Retina (tissue), 1 donor: ENCODE results near the gene POLR2L.

ENCODE experiments used
- DNase-seq: peaks from one replicate; pipeline ENCODE4 v3.0.0-alpha.2; 2016

The POLR2L gene

GRCh38 chr11:842370-843002 is at the start of gene POLR2L, which contains the start of gene TSPAN4:
TSS of gene POLR2L (minus strand) at chr11:842529. CDS start at chr11:842508, 21 bp downstream.
TSS of gene TSPAN4 (plus strand) at chr11:842852. CDS start at chr11:850305, 7,453 bp downstream.
- peak; percentile 96 for DNase-seq

DNA sequence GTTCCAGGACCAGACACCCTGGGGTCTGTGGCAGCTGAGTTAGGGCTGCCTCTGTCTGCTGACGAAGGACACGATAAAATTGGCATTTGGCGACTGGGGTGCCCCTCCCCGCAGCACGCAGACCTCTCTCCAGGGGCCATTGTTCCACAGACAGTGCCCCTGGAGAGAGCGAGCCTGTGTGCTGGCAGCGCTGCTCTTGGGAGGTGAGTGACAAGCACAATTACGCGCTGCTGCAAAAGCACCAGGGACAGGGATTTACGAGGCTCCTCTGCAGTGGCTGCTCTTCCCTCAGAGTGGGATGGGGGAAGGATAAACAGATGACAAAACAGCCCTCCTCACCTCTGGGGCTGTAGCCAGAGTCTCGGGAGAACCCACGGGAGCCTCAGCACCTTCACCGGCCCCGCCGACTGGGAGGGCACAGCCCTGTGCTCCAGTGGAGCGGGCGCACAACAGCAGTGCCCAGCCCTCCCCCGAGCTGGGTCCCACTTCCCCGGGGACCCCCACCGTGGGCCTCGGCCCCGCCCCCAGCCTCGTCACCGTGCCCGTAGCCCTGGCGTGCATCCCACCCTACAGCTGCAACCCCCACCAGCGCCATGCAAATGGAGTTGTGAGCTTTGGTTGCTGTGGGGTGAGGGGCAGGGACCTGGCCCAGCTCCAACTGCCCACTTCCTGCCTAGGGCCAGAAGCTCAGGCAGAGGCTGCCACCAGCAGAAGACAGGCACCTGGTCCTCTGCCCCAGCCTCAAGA is 48.6 kb upstream of the POLR2L start:
- peak; percentile 44 for DNase-seq

DNA sequence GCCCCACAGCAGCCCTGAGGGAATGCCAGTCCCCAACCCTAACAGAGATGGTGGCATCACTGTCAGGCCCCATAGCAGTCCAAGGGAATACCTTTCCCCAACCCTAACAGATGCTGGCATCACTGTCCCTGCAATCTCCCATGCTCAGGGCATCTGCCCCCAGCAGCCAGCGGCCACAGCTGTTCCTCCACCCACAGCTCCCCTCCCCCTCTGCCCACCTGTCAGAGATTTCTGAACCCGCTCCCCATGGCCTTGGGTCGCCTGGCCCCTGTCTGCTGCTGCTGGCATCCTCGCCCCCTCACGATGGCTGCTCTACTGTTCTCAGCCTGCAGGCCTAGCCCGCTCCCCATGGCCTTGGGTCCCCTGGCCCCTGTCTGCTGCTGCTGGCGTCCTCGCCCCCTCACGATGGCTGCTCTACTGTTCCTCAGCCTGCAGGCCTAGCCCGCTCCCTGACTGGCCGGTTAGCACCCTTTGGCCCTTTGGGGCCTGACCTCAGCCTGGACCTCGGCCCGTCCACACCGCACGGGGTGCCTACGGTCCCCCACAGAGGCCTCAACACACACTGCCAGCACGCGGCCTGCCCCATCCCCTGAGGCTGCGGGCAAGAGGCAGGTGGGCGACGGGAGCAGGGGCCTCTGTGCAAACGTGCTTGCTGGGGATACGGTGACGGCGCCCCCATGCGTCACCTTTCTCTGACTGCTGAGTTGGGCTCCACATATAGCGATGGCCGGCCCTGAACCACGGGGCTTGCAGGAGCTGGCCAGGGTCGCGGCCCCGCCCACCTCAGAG is 47.6 kb upstream of the POLR2L start:
- DNase-seq = no peak

DNA sequence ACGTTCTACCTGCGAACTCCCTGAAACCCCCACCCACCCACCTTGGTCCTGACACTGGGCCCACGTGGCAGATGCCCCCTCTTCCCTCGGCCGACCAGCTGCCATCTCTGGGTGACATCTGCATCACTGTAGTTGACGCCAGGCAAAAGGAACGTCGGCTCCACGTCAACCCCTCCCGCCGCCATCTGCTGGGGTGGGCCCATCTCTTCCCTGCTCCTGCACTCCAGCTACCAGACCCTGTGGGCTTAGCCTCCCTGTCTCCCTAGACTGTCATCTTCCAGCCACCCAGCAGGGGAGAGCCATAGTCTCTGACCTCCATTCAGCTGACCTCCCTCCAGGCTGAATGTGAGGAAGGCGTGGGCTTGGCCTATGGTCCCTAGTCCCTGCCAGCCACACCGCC is 46.9 kb upstream of the POLR2L start:
- DNase-seq = no peak

- no peak for DNase-seq
Observed at GRCh38 chr11:888310-889212, 46.2 kb upstream of the POLR2L start.

GRCh38 chr11:887589-887988 is 45.3 kb upstream of the POLR2L start:
- no peak for DNase-seq

- DNase-seq = no peak
Observed at GRCh38 chr11:886568-886967, 44.2 kb upstream of the POLR2L start.

DNA sequence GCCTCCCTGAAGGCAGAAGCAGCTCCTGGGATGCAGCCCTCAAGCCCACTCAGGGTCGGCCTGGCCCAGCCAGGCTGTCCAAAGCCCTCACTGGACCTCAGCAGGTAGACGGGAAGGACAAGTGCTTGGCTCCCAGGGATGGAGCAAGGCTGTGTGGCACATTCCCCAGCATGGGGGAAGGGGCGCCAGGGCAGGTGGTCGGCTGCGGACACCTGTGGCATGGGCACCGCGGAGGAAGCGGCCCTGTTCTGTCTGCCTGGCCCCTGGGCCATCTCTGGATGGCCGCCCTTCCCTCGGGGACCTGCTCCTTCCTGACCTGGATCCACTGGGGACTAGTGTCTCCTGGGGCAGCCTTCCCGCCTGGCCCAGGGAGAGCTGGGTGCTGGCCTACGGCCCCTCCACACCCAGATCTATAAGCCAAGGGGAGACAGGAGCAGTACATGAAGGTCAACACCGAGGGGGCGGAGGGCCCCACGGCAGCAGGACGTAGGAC is 42.3 kb upstream of the POLR2L start:
- DNase-seq = no peak

GRCh38 chr11:883527-883926 is 41.2 kb upstream of the POLR2L start:
- no peak for DNase-seq

- no peak for DNase-seq
Observed at GRCh38 chr11:882596-882995, 40.3 kb upstream of the POLR2L start.

GRCh38 chr11:880447-880846 is 38.1 kb upstream of the POLR2L start:
- no peak for DNase-seq

DNA sequence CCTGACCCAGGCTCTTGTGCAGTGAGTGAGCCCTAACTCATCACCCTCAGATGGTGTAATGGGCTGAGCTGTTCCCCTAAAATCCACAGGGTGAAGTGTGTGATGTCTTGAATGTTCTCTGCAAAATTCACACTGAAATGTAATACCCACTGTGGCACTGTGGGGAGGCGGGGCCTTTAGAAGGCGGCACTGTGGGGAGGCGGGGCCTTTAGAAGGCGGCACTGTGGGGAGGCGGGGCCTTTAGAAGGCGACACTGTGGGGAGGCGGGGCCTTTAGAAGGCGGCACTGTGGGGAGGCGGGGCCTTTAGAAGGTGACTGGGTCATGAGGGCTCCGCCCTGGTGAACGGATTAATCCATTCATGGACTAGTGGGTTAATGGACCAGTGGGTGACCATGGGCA is 35.2 kb upstream of the POLR2L start:
- no peak for DNase-seq

DNA sequence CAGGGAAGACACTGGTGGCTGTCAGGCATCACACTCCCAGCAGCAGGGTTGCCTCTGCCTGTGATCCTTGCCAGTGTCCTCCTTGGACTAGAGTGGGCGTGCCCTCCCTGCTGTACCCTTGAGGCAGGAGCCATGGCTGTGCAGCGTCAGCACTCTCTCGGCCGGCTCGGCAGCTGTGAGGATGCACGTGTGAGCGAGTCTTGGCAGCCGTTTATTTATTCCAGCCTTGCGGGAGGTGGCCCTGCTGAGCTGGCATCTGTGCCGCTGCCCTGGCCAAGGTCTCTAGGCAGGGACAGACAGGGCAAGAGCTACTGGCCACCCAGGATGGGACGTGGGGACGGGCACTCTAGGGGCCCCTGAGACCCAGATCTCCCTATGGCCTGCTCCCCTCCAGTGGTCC is 34.2 kb upstream of the POLR2L start:
- DNase-seq = no peak

DNA sequence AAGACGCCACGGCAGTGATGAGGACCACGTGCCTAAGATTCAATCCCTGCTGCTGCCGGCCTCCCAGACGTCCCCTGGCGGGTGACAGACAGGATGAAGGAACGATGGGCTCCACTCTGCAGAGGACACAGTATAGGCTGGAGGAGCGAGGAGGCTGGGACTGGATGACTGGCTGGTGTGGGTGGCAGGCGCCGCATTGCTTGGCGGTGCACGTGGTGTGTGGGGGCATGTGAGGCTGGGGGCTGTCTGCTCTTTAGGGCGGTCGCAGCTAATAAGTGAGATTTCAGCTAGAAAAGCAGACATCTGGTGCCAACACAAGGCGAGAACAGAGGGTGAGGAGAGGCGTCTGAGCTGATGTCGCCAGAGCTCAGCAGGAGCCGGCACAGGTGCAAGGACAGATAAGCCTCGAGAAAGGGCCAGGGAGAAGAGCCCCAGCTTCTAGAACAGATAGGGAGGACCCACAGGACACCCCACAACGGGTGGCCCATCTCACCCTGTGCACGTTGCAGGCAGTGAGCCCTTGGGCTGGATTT is 33.5 kb upstream of the POLR2L start:
- DNase-seq = no peak

GRCh38 chr11:875203-875602 is 32.9 kb upstream of the POLR2L start:
- no peak for DNase-seq

DNA sequence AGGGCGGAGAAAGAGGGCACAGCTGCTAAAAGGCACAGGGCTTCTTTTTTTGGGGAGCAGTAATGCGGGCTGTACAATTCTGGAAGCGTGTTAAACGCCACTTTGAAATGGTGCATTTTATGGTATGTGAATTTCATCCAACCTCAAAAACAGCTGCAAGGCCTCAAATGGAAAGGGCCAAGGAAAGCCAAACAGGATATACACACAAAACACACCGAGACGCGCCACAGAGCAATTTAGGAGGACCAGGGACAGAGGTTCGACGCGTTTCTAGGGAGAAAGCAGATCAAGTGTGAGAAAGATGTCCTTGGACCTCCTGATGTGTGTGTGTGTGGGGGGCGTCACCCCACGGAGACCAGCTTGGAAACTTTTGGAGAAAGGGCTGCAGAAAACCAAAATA is 31.4 kb upstream of the POLR2L start:
- DNase-seq = no peak

GRCh38 chr11:872799-873198 is 30.5 kb upstream of the POLR2L start:
- DNase-seq = no peak

DNA sequence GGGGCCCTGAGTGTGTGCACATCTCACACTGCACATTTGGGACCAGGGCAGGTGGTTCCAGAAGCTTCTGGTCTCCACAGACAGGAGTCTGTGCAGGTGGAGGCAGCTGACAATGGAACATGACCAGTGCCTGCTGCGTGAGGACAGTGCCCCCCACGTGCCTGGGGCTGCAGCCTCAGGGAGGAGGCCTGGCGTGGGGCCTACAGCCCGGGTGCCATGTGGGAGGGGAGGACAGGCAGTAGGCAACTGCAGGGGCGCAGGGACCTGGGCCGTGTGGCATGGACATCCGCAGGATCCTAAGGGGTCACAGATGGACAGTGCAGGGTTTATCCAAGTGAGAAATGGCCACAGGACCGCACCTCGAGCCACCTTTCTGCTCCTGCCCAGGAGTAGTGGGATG is 29.1 kb upstream of the POLR2L start:
- no peak for DNase-seq

GRCh38 chr11:870418-870817 is 28.1 kb upstream of the POLR2L start:
- no peak for DNase-seq

DNA sequence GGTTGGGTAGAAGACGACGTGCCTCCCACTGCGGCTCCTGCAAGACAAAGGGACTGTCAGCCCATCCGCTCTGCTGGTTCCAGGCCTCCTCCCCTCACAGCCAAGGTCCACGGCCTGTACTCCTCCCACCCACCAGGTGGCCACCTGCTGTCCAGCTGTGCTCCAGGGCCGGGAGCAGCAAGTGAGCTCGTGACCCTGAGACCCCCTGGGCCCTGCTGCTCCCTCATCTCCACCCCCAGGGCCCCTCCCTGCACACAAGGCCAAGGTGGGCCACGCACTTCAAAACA is 27.7 kb upstream of the POLR2L start:
- DNase-seq = no peak

GRCh38 chr11:869399-870126 is 27.2 kb upstream of the POLR2L start:
- peak; percentile 48 for DNase-seq

GRCh38 chr11:868802-869201 is 26.5 kb upstream of the POLR2L start:
- DNase-seq = no peak
